Measurements from ENCODE around the gene AK8.

GRCh38 chr9:132760057-132760456 is 118.0 kb downstream of the AK8 start:
- TF ChIP-seq CTCF (IDR thresholded peaks at IDR 0.05; ENCODE audit: low read depth, low read length, missing input control) (no peak), GABPA (IDR thresholded peaks at IDR 0.05 in 1 of 2, conservative IDR thresholded peaks at IDR 0.05 in 1 of 2) (no peak), TAF1 (conservative IDR thresholded peaks at IDR 0.05) (no peak), SP1 (IDR thresholded peaks at IDR 0.05) (no peak), ATF3 (IDR thresholded peaks at IDR 0.05) (no peak), MAX (IDR thresholded peaks at IDR 0.05) (no peak), JUND (IDR thresholded peaks at IDR 0.05) (no peak), EGR1 (IDR thresholded peaks at IDR 0.05; ENCODE audit: low read depth in 2 of 2) (no peak), ZBTB33 (IDR thresholded peaks at IDR 0.05) (no peak)
